VCaP (cell line): ENCODE measurements around the gene FMN1.

Experiments used
- H3K27ac ChIP-seq: fragments of 450-650 bp; 2 replicates; pipeline ENCODE4 v1.5.1; 2017
- TF ChIP-seq, protein P1 (sequence below): fragments of 450-650 bp; conservative IDR thresholded peaks from 2 replicates; pipeline ENCODE4 v1.5.1; 2017; ENCODE audit warnings: mild to moderate bottlenecking, moderate library complexity

The FMN1 gene

GRCh38 chr15:32737304-32737703 is 457.2 kb downstream of the FMN1 start:
- H3K27ac ChIP-seq = no peak overlapping the region

DNA sequence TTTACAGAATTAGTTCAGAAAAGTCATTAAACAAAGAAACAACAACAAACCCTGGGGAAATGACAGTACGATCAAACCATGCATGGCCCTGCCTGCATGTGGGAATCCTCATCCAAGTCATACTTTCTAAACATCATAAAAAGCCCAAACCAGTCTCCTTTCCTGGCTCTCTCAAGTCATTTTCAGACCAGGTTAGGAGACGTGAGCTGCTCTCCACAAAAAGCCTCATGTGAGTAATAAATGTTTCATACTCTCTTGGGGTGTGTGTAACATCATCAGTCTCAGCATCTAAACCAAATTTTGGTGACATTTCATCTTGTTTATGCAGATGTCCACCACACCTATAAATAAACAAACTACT is 457.8 kb downstream of the FMN1 start:
- TF ChIP-seq, protein P1, sequence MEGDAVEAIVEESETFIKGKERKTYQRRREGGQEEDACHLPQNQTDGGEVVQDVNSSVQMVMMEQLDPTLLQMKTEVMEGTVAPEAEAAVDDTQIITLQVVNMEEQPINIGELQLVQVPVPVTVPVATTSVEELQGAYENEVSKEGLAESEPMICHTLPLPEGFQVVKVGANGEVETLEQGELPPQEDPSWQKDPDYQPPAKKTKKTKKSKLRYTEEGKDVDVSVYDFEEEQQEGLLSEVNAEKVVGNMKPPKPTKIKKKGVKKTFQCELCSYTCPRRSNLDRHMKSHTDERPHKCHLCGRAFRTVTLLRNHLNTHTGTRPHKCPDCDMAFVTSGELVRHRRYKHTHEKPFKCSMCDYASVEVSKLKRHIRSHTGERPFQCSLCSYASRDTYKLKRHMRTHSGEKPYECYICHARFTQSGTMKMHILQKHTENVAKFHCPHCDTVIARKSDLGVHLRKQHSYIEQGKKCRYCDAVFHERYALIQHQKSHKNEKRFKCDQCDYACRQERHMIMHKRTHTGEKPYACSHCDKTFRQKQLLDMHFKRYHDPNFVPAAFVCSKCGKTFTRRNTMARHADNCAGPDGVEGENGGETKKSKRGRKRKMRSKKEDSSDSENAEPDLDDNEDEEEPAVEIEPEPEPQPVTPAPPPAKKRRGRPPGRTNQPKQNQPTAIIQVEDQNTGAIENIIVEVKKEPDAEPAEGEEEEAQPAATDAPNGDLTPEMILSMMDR = no peak
- no peak overlapping the region for H3K27ac ChIP-seq

More at GRCh38 chr15:32737304-32737703, 457.2 kb downstream of the FMN1 start:
- TF ChIP-seq, protein P1 = no peak

DNA sequence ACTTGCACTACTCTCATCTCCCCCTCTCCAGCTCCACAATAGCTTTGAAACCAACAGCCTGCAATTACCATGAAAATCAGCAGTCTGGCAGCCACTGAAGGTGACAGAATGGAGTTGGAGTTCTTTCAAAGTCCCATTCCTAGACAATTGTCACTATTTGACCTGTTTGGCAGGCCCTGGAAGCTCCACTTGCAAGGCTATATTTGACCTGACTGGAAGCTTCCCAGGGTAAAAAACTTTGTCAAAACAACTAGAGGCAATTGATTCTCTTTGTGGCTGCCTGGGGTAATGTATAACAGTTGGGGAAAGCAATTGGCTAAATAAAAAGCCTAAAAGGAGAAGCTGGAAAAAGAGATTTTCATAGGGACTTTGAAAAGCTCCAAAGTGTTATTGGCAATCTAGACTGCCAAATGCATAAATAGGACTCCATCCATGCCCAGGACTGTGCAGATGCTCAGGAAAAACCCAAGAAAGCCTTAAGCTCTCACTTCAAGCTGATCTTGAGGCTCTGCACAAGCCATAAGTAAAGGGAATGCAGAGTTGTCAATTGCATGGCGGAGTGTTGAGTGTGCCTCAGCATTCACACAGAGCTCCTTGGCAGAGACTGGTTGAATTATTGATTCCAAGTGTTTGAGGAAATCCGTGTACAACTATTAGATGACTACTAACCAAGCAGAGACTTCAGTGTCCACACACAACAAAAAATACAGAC is 458.4 kb downstream of the FMN1 start:
- no peak overlapping the region for H3K27ac ChIP-seq
- TF ChIP-seq, protein P1 = no peak

GRCh38 chr15:32733281-32733680 is 461.2 kb downstream of the FMN1 start:
- TF ChIP-seq, protein P1 = no peak
- H3K27ac ChIP-seq = no peak overlapping the region; the same call in 1 of the 2 replicates

- H3K27ac ChIP-seq = no peak overlapping the region; the same call in 1 of the 2 replicates
These were observed 461.8 kb downstream of the FMN1 start for GRCh38 chr15:32732574-32733157.

DNA sequence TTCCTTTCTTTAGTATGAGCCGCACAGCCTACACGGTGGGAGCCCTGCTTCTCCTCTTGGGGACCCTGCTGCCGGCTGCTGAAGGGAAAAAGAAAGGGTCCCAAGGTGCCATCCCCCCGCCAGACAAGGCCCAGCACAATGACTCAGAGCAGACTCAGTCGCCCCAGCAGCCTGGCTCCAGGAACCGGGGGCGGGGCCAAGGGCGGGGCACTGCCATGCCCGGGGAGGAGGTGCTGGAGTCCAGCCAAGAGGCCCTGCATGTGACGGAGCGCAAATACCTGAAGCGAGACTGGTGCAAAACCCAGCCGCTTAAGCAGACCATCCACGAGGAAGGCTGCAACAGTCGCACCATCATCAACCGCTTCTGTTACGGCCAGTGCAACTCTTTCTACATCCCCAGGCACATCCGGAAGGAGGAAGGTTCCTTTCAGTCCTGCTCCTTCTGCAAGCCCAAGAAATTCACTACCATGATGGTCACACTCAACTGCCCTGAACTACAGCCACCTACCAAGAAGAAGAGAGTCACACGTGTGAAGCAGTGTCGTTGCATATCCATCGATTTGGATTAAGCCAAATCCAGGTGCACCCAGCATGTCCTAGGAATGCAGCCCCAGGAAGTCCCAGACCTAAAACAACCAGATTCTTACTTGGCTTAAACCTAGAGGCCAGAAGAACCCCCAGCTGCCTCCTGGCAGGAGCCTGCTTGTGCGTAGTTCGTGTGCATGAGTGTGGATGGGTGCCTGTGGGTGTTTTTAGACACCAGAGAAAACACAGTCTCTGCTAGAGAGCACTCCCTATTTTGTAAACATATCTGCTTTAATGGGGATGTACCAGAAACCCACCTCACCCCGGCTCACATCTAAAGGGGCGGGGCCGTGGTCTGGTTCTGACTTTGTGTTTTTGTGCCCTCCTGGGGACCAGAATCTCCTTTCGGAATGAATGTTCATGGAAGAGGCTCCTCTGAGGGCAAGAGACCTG is 463.5 kb downstream of the FMN1 start:
- TF ChIP-seq, protein P1 = no peak

More at GRCh38 chr15:32732574-32733157, 461.8 kb downstream of the FMN1 start:
- TF ChIP-seq, protein P1 = no peak

More for the DNA sequence above, 463.5 kb downstream of the FMN1 start:
- H3K27ac ChIP-seq = no peak overlapping the region
